Activated T-cell treated with anti-CD3 and anti-CD28 coated beads, Interleukin-2, amount 50 U/mL, for 72 hours (primary cell): Measurements from ENCODE around the gene SLC6A17. TPM values are rescaled to one million over a fixed set of nuclear protein-coding genes. Genes with fewer than 3 reads are reported as not detected.

ENCODE experiments used
- ATAC-seq, 2 donors: fragments of 150-1000 bp; cut with Tn5 transposase; replicated peaks in 1 of 2; 2 replicates each; pipeline ENCODE4 v1.10.0; 2021; ENCODE audit warnings: moderate library complexity in 2 of 2, mild to moderate bottlenecking in 1 of 2
- DNase-seq, 2 donors: peaks; one replicate each; pipeline ENCODE4 v3.0.0; 2021 to 2022; ENCODE audit warnings: mixed read lengths in 1 of 2
- H3K27ac Mint-ChIP-seq: one replicate; pipeline ENCODE4 v1.8.0; 2022; ENCODE audit warnings: mild to moderate bottlenecking, moderate library complexity, mixed read lengths
- H3K27me3 Mint-ChIP-seq: one replicate; pipeline ENCODE4 v1.8.0; 2022; ENCODE audit warnings: low read depth, mixed read lengths
- H3K36me3 Mint-ChIP-seq, 2 donors: one replicate each; pipeline ENCODE4 v1.8.0; 2022; ENCODE audit warnings: mixed read lengths in 2 of 2, mild to moderate bottlenecking in 1 of 2; ENCODE audit not compliant: insufficient read depth in 2 of 2
- H3K4me1 Mint-ChIP-seq: one replicate; pipeline ENCODE4 v1.8.0; 2022; ENCODE audit warnings: low read depth, mixed read lengths
- H3K4me3 Mint-ChIP-seq, 2 donors: one replicate each; pipeline ENCODE4 v1.8.0; 2022; ENCODE audit warnings: mild to moderate bottlenecking in 2 of 2, mixed read lengths in 2 of 2, moderate library complexity in 2 of 2
- H3K9me3 Mint-ChIP-seq, 2 donors: one replicate each; pipeline ENCODE4 v1.8.0; 2022; ENCODE audit warnings: mixed read lengths in 2 of 2
- total RNA-seq, 2 donors: library from RNA; stranded (reverse); gene quantifications; one replicate each; pipeline ENCODE4 v1.2.3, GENCODE V29; 2022

The SLC6A17 gene
- total RNA-seq, 2 donors from 2014 or later: 0.31 to 0.53 TPM

DNA sequence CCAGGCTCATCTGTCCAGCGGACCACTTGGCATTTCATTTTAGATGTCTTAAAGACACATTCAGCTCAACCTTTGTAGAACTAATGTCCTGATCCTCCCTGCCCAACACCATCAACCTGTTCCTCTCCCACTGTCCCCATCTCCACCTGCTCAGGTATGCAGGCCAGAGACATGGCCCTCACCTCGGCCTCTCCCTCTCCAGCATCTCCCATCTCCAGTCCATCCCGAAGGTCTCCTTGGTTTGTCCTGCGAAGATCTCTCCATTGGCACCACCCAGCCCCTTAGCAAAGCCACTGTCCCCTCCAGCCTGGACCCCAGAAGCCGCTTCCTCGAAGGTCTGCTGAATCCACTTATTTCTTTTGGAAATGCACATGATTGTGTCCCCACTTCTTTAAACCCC is 38.9 kb downstream of the SLC6A17 start:
- ATAC-seq (no peak), DNase-seq (no peak)
- Mint-ChIP-seq H3K36me3 (no peaks in the 10 kb centered on the region), H3K9me3 (no peaks in the 10 kb centered on the region), H3K4me1 (peaks cover 4% of the 10 kb centered on the region), H3K27me3 (peaks cover 17% of the 10 kb centered on the region), H3K27ac (no peak overlapping the region), H3K4me3 (no peak overlapping the region)

GRCh38 chr1:110190282-110190929 is 40.1 kb downstream of the SLC6A17 start:
- no peak for DNase-seq
- Mint-ChIP-seq H3K4me3 (no peak overlapping the region), H3K27ac (no peak overlapping the region), H3K9me3 (no peaks in the 10 kb centered on the region), H3K27me3 (peaks cover 11% of the 10 kb centered on the region), H3K36me3 (no peaks in the 10 kb centered on the region), H3K4me1 (peaks cover 4% of the 10 kb centered on the region)
- peak; percentile 70 to 75 for ATAC-seq

DNA sequence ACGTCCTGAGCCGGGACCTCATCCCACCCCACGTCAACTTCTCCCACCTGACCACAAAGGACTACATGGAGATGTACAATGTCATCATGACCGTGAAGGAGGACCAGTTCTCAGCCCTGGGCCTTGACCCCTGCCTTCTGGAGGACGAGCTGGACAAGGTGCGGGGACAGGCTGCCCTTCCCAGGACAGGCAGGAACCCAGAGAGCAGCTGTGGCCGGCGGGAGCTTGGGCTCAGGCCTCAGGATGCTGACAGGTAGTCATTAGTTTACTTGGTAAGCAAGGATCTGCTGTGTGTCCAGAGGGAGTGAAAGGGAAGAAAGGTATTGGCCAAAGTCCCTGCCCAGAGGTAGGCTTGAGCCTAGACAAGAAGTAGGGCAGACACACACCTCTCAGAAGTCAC is 42.2 kb downstream of the SLC6A17 start:
- Mint-ChIP-seq H3K27ac (no peak overlapping the region), H3K4me3 (no peak overlapping the region), H3K27me3 (peaks cover 11% of the 10 kb centered on the region), H3K36me3 (no peaks in the 10 kb centered on the region), H3K9me3 (no peaks in the 10 kb centered on the region), H3K4me1 (peaks cover 4% of the 10 kb centered on the region)
- ATAC-seq (no peak), DNase-seq (no peak)

DNA sequence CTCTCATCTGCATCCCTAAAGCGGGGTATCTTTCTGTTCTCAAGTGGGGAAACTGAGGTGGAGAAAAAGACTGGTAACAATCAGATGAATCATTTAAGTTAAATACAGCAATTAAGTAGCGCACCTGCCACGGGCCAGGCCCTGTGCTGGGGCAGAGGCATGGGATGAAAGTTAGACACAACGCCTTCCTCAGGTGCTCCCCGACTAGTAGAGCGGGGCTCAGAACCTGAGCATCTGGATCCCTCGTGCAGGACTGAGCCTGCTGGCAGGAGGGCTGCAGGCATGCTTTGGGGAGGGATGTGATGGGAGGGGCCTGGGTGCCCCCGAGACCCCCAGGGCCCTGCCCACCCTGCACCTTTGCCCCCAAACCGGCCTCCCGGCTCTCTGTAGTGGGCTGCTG is 44.9 kb downstream of the SLC6A17 start:
- H3K4me3 Mint-ChIP-seq: no peak overlapping the region
- DNase-seq (no peak), ATAC-seq (no peak)
- no peaks in the 10 kb centered on the region for H3K9me3 Mint-ChIP-seq
- H3K4me1 Mint-ChIP-seq: peaks cover 4% of the 10 kb centered on the region
- H3K27ac Mint-ChIP-seq: no peak overlapping the region
- H3K27me3 Mint-ChIP-seq: no peaks in the 10 kb centered on the region
- H3K36me3 Mint-ChIP-seq: no peaks in the 10 kb centered on the region

- Mint-ChIP-seq H3K27me3 (no peaks in the 10 kb centered on the region), H3K4me3 (no peak overlapping the region), H3K4me1 (no peaks in the 10 kb centered on the region), H3K9me3 (no peaks in the 10 kb centered on the region), H3K36me3 (no peaks in the 10 kb centered on the region), H3K27ac (no peak overlapping the region)
- DNase-seq (peak; percentile 58 to 67), ATAC-seq (peak; percentile 85 to 86)
These were observed 46.8 kb downstream of the SLC6A17 start for GRCh38 chr1:110196917-110197765.

- Mint-ChIP-seq H3K27me3 (no peaks in the 10 kb centered on the region), H3K4me1 (peaks cover 5% of the 10 kb centered on the region), H3K9me3 (no peaks in the 10 kb centered on the region), H3K36me3 (no peaks in the 10 kb centered on the region), H3K27ac (no peak overlapping the region), H3K4me3 (no peak overlapping the region)
- no peak for DNase-seq
- no peak for ATAC-seq
These were observed 47.8 kb downstream of the SLC6A17 start for GRCh38 chr1:110197905-110198629.

GRCh38 chr1:110198746-110199145 is 48.5 kb downstream of the SLC6A17 start:
- no peak overlapping the region for H3K4me3 Mint-ChIP-seq
- no peaks in the 10 kb centered on the region for H3K27me3 Mint-ChIP-seq
- no peaks in the 10 kb centered on the region for H3K9me3 Mint-ChIP-seq
- DNase-seq: no peak
- H3K36me3 Mint-ChIP-seq: no peaks in the 10 kb centered on the region
- no peak for ATAC-seq
- peaks cover 11% of the 10 kb centered on the region for H3K4me1 Mint-ChIP-seq
- H3K27ac Mint-ChIP-seq: no peak overlapping the region

DNA sequence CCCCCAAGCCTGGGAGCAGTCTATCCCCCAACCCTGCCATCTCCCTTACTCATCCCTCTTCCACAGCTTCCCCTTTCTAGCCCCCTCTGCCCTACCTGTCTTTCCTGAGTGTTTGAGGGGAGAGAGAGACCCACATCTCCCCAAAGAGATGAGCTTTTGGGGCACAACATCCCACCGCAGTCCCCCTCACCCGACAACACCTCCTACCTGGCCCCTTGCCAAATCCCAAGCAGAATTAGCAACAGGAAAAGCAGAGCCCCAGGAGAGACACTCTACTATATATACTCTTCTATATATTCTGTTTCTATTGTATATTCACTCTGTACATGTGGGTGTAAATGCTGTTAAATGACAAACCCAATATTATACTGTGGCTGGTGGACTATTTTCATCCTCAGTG is 49.9 kb downstream of the SLC6A17 start:
- H3K27me3 Mint-ChIP-seq: no peaks in the 10 kb centered on the region
- no peak overlapping the region for H3K4me3 Mint-ChIP-seq
- H3K9me3 Mint-ChIP-seq: no peaks in the 10 kb centered on the region
- no peaks in the 10 kb centered on the region for H3K36me3 Mint-ChIP-seq
- peak overlapping the region; percentile 55 for H3K27ac Mint-ChIP-seq
- H3K4me1 Mint-ChIP-seq: peaks cover 19% of the 10 kb centered on the region
- ATAC-seq: no peak
- no peak for DNase-seq

DNA sequence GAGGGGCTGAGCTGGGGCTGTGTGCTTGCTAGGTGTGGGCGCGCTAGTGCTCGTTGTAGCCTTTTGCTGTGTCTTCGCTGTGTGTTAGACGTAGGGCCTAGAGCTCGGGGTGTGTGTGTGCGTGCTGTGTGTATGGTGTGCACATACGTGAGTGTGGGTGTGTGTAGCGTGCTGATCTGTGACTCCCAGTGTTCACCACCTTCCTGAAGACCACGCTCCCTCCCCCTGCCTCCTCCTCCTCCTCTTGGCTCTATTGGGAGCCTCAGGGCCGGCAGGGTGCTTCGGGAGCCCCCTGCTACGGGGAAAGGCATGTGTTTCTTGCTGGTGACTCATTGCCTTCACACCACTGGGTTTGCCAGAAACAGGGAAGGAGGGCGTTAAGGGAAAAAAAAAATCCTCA is 50.4 kb downstream of the SLC6A17 start:
- Mint-ChIP-seq H3K27ac (no peak overlapping the region), H3K4me3 (no peak overlapping the region), H3K27me3 (no peaks in the 10 kb centered on the region), H3K36me3 (no peaks in the 10 kb centered on the region), H3K4me1 (peaks cover 19% of the 10 kb centered on the region), H3K9me3 (no peaks in the 10 kb centered on the region)
- no peak for DNase-seq
- no peak for ATAC-seq

DNA sequence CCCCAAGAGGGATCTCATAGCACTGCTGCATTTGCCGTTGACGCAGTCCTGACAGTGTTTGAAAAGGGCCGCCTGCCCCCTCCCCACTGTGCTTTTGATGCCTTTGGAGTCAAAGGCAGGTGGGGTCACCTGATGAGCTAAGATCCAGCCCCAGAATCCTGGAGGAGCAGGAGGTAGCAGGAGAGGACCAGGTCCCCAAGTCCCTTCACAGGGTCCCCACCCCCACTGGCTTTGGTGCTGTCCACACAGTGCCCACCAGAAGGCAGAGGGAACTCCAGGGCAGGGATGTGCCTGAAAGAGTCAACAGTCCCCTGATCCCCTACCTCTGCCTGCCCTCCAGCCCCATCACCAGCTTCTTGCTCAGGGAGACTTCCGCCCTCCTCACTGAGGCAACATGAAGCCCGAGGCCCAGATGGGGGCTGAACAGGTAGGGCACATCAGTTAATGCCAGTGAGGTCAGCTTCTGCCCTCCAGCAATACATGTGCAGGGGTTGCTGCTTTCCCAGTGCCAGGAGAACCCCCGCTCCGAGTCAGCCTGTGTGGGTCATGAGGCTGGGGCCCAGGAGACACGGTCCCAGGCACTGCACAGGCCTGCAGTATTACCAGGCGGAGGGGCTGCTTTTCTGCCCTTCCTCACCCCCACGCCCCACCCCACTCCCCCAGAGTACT is 51.0 kb downstream of the SLC6A17 start:
- ATAC-seq (no peak), DNase-seq (no peak)
- Mint-ChIP-seq H3K9me3 (no peaks in the 10 kb centered on the region), H3K36me3 (no peaks in the 10 kb centered on the region), H3K4me1 (peaks cover 19% of the 10 kb centered on the region), H3K27me3 (no peaks in the 10 kb centered on the region), H3K27ac (no peak overlapping the region), H3K4me3 (no peak overlapping the region)

DNA sequence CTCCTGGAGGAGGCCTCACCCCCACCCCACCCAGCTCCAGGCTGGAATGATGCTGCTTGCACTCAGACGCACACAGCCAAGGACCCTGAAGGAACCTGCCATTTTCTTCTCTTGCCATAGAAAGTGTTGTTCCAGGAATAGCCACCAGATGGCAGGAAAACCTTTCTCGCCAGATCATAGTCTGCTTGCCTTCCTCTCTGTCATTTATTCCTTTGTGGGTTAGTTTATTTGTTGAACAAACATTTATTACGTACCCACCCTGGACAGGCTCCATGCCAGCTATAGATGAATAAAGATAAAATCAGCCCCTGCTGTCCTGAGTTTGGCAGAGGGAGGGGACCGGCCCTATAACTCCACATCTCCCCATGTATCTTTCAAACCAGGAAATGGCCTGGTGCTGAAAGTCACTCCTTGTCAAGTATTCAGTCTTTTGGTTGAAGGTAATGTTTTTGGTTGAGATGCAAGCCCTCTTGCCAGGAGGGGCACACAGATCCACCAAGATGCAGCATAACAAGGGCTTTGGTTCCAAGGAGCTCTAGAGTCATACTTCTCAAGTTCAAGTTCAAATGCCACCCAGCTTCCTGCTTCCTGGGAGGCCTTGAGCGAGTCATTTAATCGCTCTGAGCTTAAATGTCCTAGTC is 52.8 kb downstream of the SLC6A17 start:
- Mint-ChIP-seq H3K9me3 (no peaks in the 10 kb centered on the region), H3K27ac (peak overlapping the region; percentile 80), H3K27me3 (no peaks in the 10 kb centered on the region), H3K4me1 (peaks cover 26% of the 10 kb centered on the region), H3K4me3 (peak overlapping the region in 1 of 2 donors; percentile 49), H3K36me3 (no peaks in the 10 kb centered on the region)
- DNase-seq (peak; percentile 77 to 83), ATAC-seq (peak; percentile 61 to 70)

DNA sequence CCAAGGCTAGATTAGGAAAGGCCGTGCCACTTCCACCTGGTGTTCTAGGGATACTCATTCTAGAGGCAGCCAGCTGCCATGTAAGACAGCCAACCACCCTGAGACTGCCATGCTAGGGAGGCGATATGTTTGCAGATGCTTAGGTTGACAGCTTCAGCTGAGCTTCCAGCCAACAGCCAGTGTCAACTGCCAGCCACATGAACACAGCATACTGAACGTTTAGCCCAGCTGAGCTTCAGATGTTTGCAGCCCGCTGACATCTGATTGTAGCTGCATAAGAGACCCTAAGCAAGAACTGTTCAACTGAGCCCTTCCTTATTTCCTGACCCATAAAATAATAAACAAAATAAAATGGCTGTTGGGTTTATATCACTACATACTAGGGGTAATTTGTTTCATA is 54.9 kb downstream of the SLC6A17 start:
- H3K27me3 Mint-ChIP-seq: no peaks in the 10 kb centered on the region
- H3K36me3 Mint-ChIP-seq: no peaks in the 10 kb centered on the region
- no peak overlapping the region for H3K4me3 Mint-ChIP-seq
- no peaks in the 10 kb centered on the region for H3K9me3 Mint-ChIP-seq
- ATAC-seq: no peak
- no peak for DNase-seq
- H3K27ac Mint-ChIP-seq: no peak overlapping the region
- peaks cover 42% of the 10 kb centered on the region for H3K4me1 Mint-ChIP-seq
